GM21515 (cell line): ENCODE measurements around the gene CDH19.

Source experiments
- ATAC-seq: cut with Tn5 transposase; IDR thresholded peaks from one replicate; pipeline ENCODE4 v1.9.1; 2021; ENCODE audit not compliant: unreplicated experiment

Gene CDH19

GRCh38 chr18:66571845-66572244, 32.0 kb downstream of the CDH19 start:
- no peak for ATAC-seq

- no peak for ATAC-seq
These were observed 37.3 kb downstream of the CDH19 start for GRCh38 chr18:66566616-66567015.

- no peak for ATAC-seq
These were observed 39.7 kb downstream of the CDH19 start for GRCh38 chr18:66564236-66564635.

GRCh38 chr18:66562279-66562678, 41.6 kb downstream of the CDH19 start:
- no peak for ATAC-seq

- ATAC-seq = no peak
These were observed 43.8 kb downstream of the CDH19 start for GRCh38 chr18:66560094-66560493.

- ATAC-seq = no peak
These were observed 45.1 kb downstream of the CDH19 start for GRCh38 chr18:66558773-66559172.

DNA sequence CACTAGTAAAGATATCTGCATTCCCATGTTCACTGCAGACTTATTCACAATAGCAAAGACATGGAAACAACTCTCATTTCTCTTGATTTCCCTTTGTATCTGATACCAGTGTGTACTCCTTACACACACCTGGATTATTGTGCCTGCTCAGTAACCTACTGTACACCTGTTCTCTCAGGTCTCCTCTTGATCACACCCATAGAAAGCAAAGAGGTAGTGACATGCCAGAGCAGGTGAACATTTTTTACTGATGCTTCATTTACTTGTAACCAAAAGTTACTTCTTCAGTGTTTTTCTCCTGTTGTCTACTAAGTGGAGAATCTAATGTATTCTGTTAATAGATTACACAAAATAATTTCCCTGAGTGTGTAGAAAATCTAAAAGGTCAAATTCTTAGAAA, 46.8 kb downstream of the CDH19 start:
- no peak for ATAC-seq

- no peak for ATAC-seq
These were observed 48.3 kb downstream of the CDH19 start for GRCh38 chr18:66555585-66555984.

DNA sequence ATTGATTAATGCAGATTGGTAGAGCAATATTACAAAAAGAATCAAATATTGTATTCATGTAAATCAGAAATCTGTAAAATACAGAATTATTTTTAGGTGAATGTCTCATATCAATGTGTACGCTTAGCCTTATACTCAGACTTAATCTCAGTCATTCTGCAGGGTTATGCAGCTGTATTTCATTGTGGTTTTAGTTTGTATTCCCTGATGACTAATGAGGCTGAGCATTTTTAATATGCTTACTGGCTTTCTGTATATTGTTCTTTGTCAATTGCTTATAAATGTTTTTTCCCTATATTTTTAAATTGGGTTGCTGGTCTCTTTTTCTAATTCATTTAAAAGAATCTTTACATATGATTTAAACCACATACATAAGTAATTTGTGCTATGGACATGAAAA, 50.1 kb downstream of the CDH19 start:
- ATAC-seq = no peak

DNA sequence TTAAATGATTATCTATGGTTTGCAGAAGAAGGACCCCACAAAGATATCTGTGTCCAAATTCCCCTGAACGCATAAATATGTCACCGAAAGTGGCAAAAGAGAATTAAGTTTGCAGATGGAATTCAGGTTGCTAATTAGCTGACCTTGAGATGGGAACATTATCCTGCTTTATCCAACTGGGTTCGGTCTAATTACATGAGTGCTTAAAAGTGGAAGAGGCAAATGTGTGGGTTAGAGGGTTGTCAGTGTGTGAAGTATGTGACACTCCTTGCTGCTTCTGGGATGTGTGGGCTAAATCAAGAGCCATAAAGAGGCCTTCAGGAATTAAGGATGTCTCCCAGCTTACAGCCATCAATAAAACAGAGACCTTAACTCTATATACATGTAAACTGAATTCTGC, 53.5 kb downstream of the CDH19 start:
- ATAC-seq = no peak

GRCh38 chr18:66548747-66549146, 55.1 kb downstream of the CDH19 start:
- no peak for ATAC-seq

GRCh38 chr18:66534110-66534509, 69.8 kb downstream of the CDH19 start:
- ATAC-seq = no peak

- ATAC-seq = no peak
These were observed 70.2 kb downstream of the CDH19 start for GRCh38 chr18:66533693-66534092.

DNA sequence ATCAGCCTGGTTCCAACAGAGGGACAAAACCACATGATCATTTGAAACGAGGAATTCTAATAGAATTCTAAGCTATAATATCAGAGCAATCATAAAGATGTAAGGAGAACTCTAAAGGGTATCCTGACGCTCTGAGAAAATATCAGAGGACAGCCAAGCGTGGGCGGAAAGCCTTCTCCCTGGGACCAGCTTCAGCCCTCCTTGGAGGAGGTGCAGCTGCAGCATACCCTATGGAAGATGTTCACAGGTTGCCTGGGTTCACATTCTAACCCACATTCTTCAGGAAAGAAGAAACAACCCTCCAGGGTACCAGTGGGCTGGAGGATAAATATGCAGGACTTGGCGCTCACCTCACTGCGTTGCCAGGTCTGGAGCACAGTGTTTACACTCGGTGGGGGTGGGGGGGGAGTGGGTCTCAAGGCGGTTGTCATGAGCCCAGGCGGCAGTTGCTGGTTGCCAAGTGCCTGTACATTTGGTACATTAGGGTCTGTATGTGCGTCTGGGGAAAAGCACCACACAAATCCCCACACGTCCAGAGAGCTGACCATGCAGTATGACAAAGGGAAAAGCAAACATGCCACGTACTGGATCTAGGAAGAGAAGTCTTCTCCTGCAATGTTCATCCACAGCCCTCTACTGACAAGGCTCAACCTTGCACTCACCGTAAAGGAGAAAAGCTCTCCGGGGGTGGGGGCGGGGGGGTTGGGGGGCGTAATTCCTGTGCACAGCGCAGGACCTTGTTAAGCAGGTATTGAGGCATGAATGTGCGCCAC, 80.5 kb downstream of the CDH19 start:
- ATAC-seq = no peak

DNA sequence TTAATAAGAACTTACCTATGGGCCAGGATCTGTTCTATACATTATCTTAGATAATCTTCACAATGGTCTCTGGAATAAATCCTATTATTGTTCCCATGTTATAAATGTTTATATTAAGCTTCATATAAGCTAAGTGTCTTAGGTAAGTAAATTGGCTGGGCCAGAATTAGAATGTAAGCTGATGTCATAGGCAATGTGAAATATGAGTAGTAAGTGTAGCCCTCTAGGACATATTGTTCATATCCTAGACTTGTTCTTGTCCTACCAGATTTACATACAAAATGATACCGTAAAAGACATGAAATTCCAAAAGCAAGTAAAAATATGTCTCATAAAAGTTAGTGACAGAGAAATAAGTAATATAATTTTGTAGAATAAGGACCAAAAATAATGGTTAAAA, 89.9 kb downstream of the CDH19 start:
- ATAC-seq = no peak

GRCh38 chr18:66511792-66512191, 92.1 kb downstream of the CDH19 start:
- no peak for ATAC-seq

DNA sequence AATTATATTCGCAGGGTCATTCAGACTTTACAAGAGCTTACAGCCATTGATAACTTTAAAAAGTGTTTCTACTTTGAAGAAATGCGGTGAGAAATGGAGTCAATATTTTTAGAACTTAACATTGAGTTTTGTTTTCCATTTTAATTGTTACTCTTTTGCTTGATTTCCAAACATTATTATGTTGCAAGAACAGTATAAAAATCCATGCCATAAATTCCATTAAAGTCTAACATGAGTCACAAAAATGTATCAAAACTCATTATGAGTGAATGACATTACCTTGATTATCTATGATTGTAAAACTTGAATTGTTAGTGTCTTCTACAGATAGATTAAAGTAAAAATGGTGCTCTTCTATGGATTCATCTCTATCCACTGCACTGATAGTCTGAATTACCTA, 92.6 kb downstream of the CDH19 start:
- no peak for ATAC-seq

- no peak for ATAC-seq
These were observed 93.4 kb downstream of the CDH19 start for GRCh38 chr18:66510357-66511045.

DNA sequence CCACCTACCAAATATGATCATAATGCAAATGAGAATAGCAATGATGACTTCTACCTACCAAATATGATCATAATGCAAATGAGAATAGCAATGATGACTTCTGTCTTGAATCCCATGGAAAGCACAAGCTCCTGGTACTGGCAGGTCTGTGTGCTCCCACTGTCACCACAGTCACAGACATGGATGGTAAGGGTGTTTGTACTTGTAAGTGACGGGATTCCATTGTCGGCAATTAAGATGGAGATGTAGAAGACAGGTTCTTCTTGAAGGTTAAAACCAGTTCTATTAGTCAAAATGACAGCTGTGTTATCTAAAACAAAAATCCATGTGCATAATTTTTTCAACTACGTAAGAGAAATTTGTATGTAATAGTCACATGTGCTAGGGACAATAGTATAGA, 95.0 kb downstream of the CDH19 start:
- ATAC-seq = no peak

DNA sequence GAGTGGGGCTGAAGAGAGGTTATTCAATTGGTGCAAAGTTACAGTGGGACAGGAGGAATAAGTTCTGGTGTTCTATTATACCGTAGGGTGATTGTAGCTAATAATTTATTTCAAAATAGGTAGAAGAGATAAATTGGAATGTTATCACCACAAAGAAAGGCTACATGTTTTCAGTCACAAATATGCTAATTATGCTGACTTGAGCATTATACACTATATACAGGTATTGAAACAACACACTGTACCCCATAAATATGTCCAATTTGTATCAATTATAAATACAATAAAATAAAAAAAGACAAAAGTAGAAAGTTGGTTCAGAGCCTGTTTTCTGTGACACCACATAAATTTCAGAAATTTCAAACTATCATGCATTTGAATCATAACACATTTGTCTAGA, 97.7 kb downstream of the CDH19 start:
- ATAC-seq = no peak

GRCh38 chr18:66497351-66497750, 106.5 kb downstream of the CDH19 start:
- ATAC-seq = no peak

- ATAC-seq = peak; percentile 54
These were observed 108.0 kb downstream of the CDH19 start for GRCh38 chr18:66495844-66496243.

DNA sequence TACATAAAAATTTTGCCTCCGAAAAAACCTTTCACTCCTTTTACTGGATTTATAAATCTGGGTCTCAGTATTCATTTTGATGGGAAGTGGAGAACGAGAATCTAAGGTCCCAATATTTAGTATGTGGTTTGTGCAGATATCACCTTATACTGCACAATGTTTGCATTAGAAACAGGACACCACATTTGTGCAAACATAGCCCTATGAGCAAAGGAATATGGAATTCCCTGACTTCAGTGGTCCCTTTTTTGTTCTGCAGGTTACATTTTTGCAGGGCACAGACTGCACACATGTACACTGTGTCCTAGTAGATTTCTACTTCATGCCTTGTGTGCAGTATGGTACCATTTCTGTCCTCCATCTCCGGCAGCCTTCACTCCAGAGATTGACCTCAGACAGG, 130.0 kb downstream of the CDH19 start:
- ATAC-seq = no peak
